ENCODE results near the gene PDE4D. TPM values are rescaled to one million over a fixed set of nuclear protein-coding genes. Genes with fewer than 3 reads are reported as not detected.

The PDE4D gene
- total RNA-seq, 1 donor from 2014 or later: 13.2 TPM

DNA sequence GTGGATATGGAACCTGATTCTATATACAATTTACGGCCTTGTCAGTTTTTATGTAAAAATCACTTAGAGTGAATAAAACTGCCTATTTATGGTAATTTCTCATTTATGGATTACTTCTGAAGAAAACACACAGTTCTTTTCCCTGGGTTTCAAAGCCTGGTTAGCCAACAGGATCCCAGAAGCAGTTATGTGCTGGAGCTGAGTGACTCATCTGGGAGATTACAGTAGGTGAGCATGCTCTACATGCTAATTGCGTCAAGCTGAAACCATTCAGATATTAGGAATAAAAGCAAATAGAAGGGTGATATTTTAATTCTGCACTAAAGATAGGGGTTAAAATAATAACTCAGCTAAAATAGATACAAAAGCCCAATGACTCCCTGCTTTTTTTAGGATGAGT lies 47.8 kb downstream of the PDE4D start:
- H3K27ac Mint-ChIP-seq (ENCODE audit: unreplicated experiment): no peak overlapping the region
- peaks cover 2% of the 10 kb centered on the region for H3K9me3 Mint-ChIP-seq (ENCODE audit: unreplicated experiment)
- peaks cover 3% of the 10 kb centered on the region for H3K4me1 Mint-ChIP-seq (ENCODE audit: low read depth, unreplicated experiment)
- no peak for DNase-seq
- H3K4me3 Mint-ChIP-seq (ENCODE audit: unreplicated experiment): no peak overlapping the region
- H3K27me3 Mint-ChIP-seq (ENCODE audit: unreplicated experiment): no peaks in the 10 kb centered on the region
- H3K36me3 Mint-ChIP-seq (ENCODE audit: unreplicated experiment): no peaks in the 10 kb centered on the region
- no peak for TF ChIP-seq CTCF (IDR thresholded peaks at IDR 0.05; ENCODE audit: partially characterized antibody, unreplicated experiment)

DNA sequence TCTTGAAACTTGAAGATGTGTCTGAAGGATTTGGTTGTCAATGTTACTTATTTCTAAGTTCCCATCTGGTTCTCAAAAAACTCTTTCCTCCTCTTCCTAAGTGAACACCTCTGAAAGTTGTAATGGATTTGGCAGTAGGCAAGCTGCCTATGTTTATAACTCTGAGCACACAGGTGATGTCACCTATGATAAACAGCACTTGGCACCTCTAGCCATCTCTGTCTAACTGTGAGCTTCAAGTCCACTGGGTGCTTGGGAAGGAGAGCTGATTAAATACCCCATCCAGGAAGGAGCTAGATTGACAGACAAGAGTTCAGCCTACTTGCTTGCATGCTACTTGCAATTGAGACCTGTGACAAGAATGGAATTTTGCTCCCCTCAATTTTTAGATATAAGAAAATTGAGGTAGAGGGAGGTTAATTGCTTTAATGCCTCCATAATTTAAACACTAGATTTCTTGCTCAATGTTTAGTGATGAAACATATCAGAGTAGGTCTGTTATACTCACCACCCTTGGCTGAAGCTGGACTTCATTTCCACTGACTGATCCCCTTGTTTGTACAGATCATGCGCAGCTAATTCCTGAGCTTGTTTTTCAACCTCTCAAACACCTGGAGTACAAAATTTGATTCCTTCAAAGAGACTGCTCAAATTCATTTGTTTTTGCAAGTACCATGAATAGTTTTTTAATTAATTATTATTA lies 49.9 kb downstream of the PDE4D start:
- DNase-seq: no peak
- H3K9me3 Mint-ChIP-seq (ENCODE audit: unreplicated experiment): peaks cover 2% of the 10 kb centered on the region
- peaks cover 12% of the 10 kb centered on the region for H3K4me1 Mint-ChIP-seq (ENCODE audit: low read depth, unreplicated experiment)
- H3K4me3 Mint-ChIP-seq (ENCODE audit: unreplicated experiment): no peak overlapping the region
- no peaks in the 10 kb centered on the region for H3K27me3 Mint-ChIP-seq (ENCODE audit: unreplicated experiment)
- TF ChIP-seq CTCF (IDR thresholded peaks at IDR 0.05; ENCODE audit: partially characterized antibody, unreplicated experiment): no peak
- H3K27ac Mint-ChIP-seq (ENCODE audit: unreplicated experiment): no peak overlapping the region
- no peaks in the 10 kb centered on the region for H3K36me3 Mint-ChIP-seq (ENCODE audit: unreplicated experiment)

DNA sequence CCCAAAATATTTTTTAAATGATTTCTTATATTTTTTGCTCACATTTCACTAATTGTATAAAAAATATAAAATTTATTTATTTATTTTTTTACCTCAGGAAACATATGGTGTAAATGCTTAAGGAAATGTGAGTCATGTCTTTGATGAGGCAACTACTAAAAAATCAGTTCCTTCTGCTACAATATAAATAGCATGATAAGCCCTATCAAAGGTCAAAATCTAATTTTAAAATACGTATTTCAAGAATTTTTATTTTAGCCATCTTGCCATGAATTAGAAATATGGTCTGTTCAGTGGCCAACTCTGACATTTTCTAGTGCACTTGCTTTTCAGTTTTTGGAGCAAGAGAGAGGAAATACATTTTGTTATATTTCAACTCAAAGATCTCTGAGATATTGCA lies 50.5 kb downstream of the PDE4D start:
- H3K4me1 Mint-ChIP-seq (ENCODE audit: low read depth, unreplicated experiment): peaks cover 12% of the 10 kb centered on the region
- peaks cover 2% of the 10 kb centered on the region for H3K9me3 Mint-ChIP-seq (ENCODE audit: unreplicated experiment)
- H3K27me3 Mint-ChIP-seq (ENCODE audit: unreplicated experiment): no peaks in the 10 kb centered on the region
- no peak overlapping the region for H3K27ac Mint-ChIP-seq (ENCODE audit: unreplicated experiment)
- H3K36me3 Mint-ChIP-seq (ENCODE audit: unreplicated experiment): no peaks in the 10 kb centered on the region
- no peak overlapping the region for H3K4me3 Mint-ChIP-seq (ENCODE audit: unreplicated experiment)
- no peak for TF ChIP-seq CTCF (IDR thresholded peaks at IDR 0.05; ENCODE audit: partially characterized antibody, unreplicated experiment)
- no peak for DNase-seq

GRCh38 chr5:59840200-59840601 lies 53.3 kb downstream of the PDE4D start:
- Mint-ChIP-seq H3K4me3 (ENCODE audit: unreplicated experiment) (no peak overlapping the region), H3K27ac (ENCODE audit: unreplicated experiment) (peak overlapping the region; percentile 2), H3K27me3 (ENCODE audit: unreplicated experiment) (no peaks in the 10 kb centered on the region), H3K36me3 (ENCODE audit: unreplicated experiment) (no peaks in the 10 kb centered on the region), H3K4me1 (ENCODE audit: low read depth, unreplicated experiment) (peaks cover 9% of the 10 kb centered on the region), H3K9me3 (ENCODE audit: unreplicated experiment) (peaks cover 2% of the 10 kb centered on the region)
- no peak for DNase-seq
- no peak for TF ChIP-seq CTCF (IDR thresholded peaks at IDR 0.05; ENCODE audit: partially characterized antibody, unreplicated experiment)

GRCh38 chr5:59838989-59839388 lies 54.5 kb downstream of the PDE4D start:
- H3K27me3 Mint-ChIP-seq (ENCODE audit: unreplicated experiment): no peaks in the 10 kb centered on the region
- no peaks in the 10 kb centered on the region for H3K36me3 Mint-ChIP-seq (ENCODE audit: unreplicated experiment)
- no peak for TF ChIP-seq CTCF (IDR thresholded peaks at IDR 0.05; ENCODE audit: partially characterized antibody, unreplicated experiment)
- no peak overlapping the region for H3K27ac Mint-ChIP-seq (ENCODE audit: unreplicated experiment)
- no peak overlapping the region for H3K4me3 Mint-ChIP-seq (ENCODE audit: unreplicated experiment)
- DNase-seq: no peak
- H3K9me3 Mint-ChIP-seq (ENCODE audit: unreplicated experiment): peaks cover 2% of the 10 kb centered on the region
- peaks cover 12% of the 10 kb centered on the region for H3K4me1 Mint-ChIP-seq (ENCODE audit: low read depth, unreplicated experiment)
